AG04449 (cell line): ENCODE measurements around the gene HPX.

Experiments used
- CTCF ChIA-PET: fragments of 350-600 bp; formaldehyde crosslinking; extraction: SDS; loops from one replicate; lab custom pipeline; 2021; ENCODE audit warnings: antibody characterized with exemption; lab: Yijun Ruan, JAX
- POLR2A ChIA-PET: fragments of 400-600, 350-600 bp; formaldehyde crosslinking; extraction: SDS; loops from one replicate; lab custom pipeline; 2020; ENCODE audit warnings: antibody characterized with exemption, inconsistent platforms; lab: Yijun Ruan, JAX
- DNase-seq: peaks from one replicate; pipeline ENCODE4 v3.0.0-alpha.2; 2010; ENCODE audit warnings: low read depth, low spot score
- H3K4me3 ChIP-seq: 2 replicates; pipeline ENCODE4 v1.5.1; 2011; ENCODE audit warnings: low read depth, mild to moderate bottlenecking, control low read depth, low read length
- CTCF ChIP-seq: IDR thresholded peaks from one replicate; pipeline ENCODE4 v1.5.1; 2011; ENCODE audit warnings: mild to moderate bottlenecking, moderate library complexity, low read length, control low read depth, inconsistent platforms; ENCODE audit not compliant: insufficient read depth; ENCODE audit errors: missing control alignments

The HPX gene

GRCh38 chr11:6437993-6438392 lies 2.8 kb downstream of the HPX start:
- ChIA-PET POLR2A (no interaction called here), CTCF (interaction anchor here (0.7 to 19.9 kb wide), 11 partner anchors 9 to 67 kb away, joined by 3 to 701 read pairs (median 9); partner anchors contain the start of genes APBB1, SMPD1 and TIMM10B)
- no peak for TF ChIP-seq CTCF

GRCh38 chr11:6437423-6437822 lies 3.4 kb downstream of the HPX start:
- H3K4me3 ChIP-seq: no peak overlapping the region
- TF ChIP-seq CTCF: no peak
- CTCF ChIA-PET: interaction anchor here (0.7 to 19.9 kb wide), 6 partner anchors 14 to 58 kb away, joined by 3 to 701 read pairs (median 80); partner anchors contain the start of genes APBB1, SMPD1 and TIMM10B
- POLR2A ChIA-PET: no interaction called here
- no peak for DNase-seq

More at GRCh38 chr11:6437993-6438392, 2.8 kb downstream of the HPX start:
- no peak for DNase-seq
- no peak overlapping the region for H3K4me3 ChIP-seq

- H3K4me3 ChIP-seq: no peak overlapping the region
- ChIA-PET CTCF (interaction anchor here (1.0 to 6.5 kb wide), 4 partner anchors 9 to 183 kb away, joined by 4 to 85 read pairs (median 6); partner anchors contain the start of gene HPX), POLR2A (no interaction called here)
- no peak for DNase-seq
- TF ChIP-seq CTCF: no peak
Measured at GRCh38 chr11:6433998-6434660, 6.7 kb downstream of the HPX start.

DNA sequence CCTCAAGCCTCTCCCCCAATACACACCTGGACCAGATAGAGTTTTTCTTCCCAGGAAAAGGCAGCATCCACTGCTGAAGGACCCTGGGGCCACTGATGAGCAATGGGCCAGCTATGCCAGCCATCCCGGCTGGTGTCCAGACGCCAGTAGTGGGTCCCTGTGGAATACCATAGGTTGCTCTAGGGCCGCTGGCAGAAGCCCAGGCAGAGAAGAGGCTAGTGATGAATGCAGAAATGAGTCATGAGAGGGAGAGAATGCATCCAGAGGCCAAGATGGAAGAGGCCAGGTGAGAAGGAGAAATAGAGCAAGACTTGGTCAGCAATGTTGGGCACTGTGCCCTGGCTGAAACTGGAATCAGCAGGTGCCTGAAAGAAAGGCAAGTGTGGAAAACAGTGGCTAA lies 8.9 kb downstream of the HPX start:
- TF ChIP-seq CTCF: no peak
- POLR2A ChIA-PET: no interaction called here
- no peak overlapping the region for H3K4me3 ChIP-seq
- DNase-seq: peak; percentile 45
- CTCF ChIA-PET: interaction anchor here (1.5 to 6.5 kb wide), 3 partner anchors 11 to 53 kb away, joined by 8 to 85 read pairs (median 21); partner anchors contain the start of gene HPX

- no peak for DNase-seq
- POLR2A ChIA-PET: no interaction called here
- TF ChIP-seq CTCF: no peak
Measured at GRCh38 chr11:6427516-6427915, 13.3 kb downstream of the HPX start.

DNA sequence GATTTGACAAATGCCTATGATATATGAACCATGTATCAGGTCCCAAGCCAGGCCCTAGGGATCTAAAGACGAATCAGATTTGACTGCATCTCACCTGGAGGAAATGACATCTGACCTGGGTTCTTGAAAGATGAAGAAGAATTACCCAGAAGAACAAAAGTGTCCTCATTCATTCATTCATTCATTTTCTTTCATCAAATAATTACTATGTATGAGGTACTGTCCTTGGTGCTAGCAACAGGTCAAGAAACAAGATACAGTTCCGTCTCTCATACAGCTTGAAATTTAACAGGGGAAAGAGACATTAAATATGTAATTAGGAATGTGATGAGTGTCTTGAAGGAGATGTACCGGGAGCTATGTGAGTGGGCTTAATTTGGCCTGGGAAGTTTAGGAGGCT lies 20.1 kb downstream of the HPX start:
- ChIA-PET CTCF (interaction anchor here (1.2 to 12.9 kb wide), 3 partner anchors 20 to 285 kb away, joined by 3 to 154 read pairs (median 8); partner anchors contain the start of gene HPX), POLR2A (no interaction called here)
- no peak for TF ChIP-seq CTCF
- no peak for DNase-seq
- no peak overlapping the region for H3K4me3 ChIP-seq

More at GRCh38 chr11:6427516-6427915, 13.3 kb downstream of the HPX start:
- no peak overlapping the region for H3K4me3 ChIP-seq
- CTCF ChIA-PET: interaction anchor here (0.9 to 12.9 kb wide), 4 partner anchors 9 to 49 kb away, joined by 3 to 154 read pairs (median 5); partner anchors contain the start of genes APBB1 and HPX
